Neural cell (in vitro differentiated cells): ENCODE data around the gene UBL4B.

Experiments used
- EP300 ChIP-seq: fragments of 450-650 bp; conservative IDR thresholded peaks from 2 replicates; pipeline ENCODE4 v1.6.1; 2014; ENCODE audit warnings: antibody characterized with exemption, mild to moderate bottlenecking, moderate library complexity; ENCODE audit not compliant: poor library complexity, severe bottlenecking
- MXI1 ChIP-seq: fragments of 450-650 bp; conservative IDR thresholded peaks from 2 replicates; pipeline ENCODE4 v1.6.1; 2014; ENCODE audit warnings: antibody characterized with exemption, mild to moderate bottlenecking; ENCODE audit not compliant: poor library complexity, severe bottlenecking
- POLR2AphosphoS5 ChIP-seq: IDR thresholded peaks from 2 replicates; pipeline ENCODE4 v1.6.1; 2012
- TF ChIP-seq, protein P1 (sequence below): fragments of 450-650 bp; IDR thresholded peaks from 2 replicates; pipeline ENCODE4 v1.5.1; 2014; ENCODE audit warnings: antibody characterized with exemption, mild to moderate bottlenecking, moderate library complexity; ENCODE audit not compliant: poor library complexity, severe bottlenecking

GRCh38 chr1:110083061-110083865, 29.0 kb upstream of the UBL4B start:
- TF ChIP-seq, protein P1, sequence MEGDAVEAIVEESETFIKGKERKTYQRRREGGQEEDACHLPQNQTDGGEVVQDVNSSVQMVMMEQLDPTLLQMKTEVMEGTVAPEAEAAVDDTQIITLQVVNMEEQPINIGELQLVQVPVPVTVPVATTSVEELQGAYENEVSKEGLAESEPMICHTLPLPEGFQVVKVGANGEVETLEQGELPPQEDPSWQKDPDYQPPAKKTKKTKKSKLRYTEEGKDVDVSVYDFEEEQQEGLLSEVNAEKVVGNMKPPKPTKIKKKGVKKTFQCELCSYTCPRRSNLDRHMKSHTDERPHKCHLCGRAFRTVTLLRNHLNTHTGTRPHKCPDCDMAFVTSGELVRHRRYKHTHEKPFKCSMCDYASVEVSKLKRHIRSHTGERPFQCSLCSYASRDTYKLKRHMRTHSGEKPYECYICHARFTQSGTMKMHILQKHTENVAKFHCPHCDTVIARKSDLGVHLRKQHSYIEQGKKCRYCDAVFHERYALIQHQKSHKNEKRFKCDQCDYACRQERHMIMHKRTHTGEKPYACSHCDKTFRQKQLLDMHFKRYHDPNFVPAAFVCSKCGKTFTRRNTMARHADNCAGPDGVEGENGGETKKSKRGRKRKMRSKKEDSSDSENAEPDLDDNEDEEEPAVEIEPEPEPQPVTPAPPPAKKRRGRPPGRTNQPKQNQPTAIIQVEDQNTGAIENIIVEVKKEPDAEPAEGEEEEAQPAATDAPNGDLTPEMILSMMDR = no peak
- TF ChIP-seq EP300 (no peak), POLR2AphosphoS5 (no peak), MXI1 (no peak)
